GM12878 (cell line): ENCODE results near the gene CCDC87. TPM values are rescaled to one million over a fixed set of nuclear protein-coding genes. Genes with fewer than 3 reads are reported as not detected.

Source experiments
- ATAC-seq: fragments of 200-7000 bp; cut with Tn5 transposase; 3 replicates; pipeline ENCODE4 v1.9.1; 2020; ENCODE audit warnings: mild to moderate bottlenecking, moderate library complexity
- BruUV-seq: library from RNA; stranded (reverse); fragments of 400-500 nt; replicated peaks from 2 replicates; lab custom pipeline; 2021; lab: Mats Ljungman, UMichigan
- CTCF ChIA-PET: fragments of 300-600 bp; sonication (Branson Sonifier 250); formaldehyde crosslinking; extraction: SDS; loops from one replicate; lab custom pipeline; 2021; ENCODE audit warnings: inconsistent platforms; lab: Yijun Ruan, JAX
- POLR2A ChIA-PET: fragments of 350-600 bp; formaldehyde crosslinking; extraction: SDS; loops from one replicate; lab custom pipeline; 2021; ENCODE audit warnings: inconsistent platforms; lab: Charles Lee
- RAD21 ChIA-PET: fragments of 300-600 bp; sonication (Branson Sonifier 250); formaldehyde crosslinking; loops from one replicate; lab custom pipeline; 2023; ENCODE audit warnings: antibody characterized with exemption; ENCODE audit not compliant: unreplicated experiment; lab: Charles Lee
- SMC1A ChIA-PET: fragments of 300-600 bp; sonication (Branson Sonifier 250); formaldehyde crosslinking; loops from one replicate; lab custom pipeline; 2023; ENCODE audit not compliant: unreplicated experiment, uncharacterized antibody; lab: Charles Lee
- DNase-seq: peaks from one replicate; pipeline ENCODE4 v3.0.0-alpha.2; 2011; ENCODE audit warnings: low read depth, low spot score
- FAIRE-seq: peaks from 3 replicates; lab custom pipeline; 2011; peaks lifted over from hg19 to GRCh38; lab: Jason Lieb, UNC
- H2AFZ ChIP-seq: 2 replicates; pipeline ENCODE4 v1.6.0; 2011; ENCODE audit warnings: low read depth, low read length, control low read depth; ENCODE audit not compliant: control insufficient read depth
- H3K27ac ChIP-seq: 2 replicates; pipeline ENCODE4 v1.5.1; 2011; ENCODE audit warnings: control low read depth; ENCODE audit not compliant: control insufficient read depth, insufficient read depth
- H3K27me3 ChIP-seq, 2 experiments: replicated peaks in 1 of 2; 2 replicates each; pipeline versions ENCODE4 v1.6.0 to v1.6.1; 2011; ENCODE audit warnings: low read length in 1 of 2; ENCODE audit not compliant: control insufficient read depth in 2 of 2, insufficient read depth in 2 of 2
- H3K36me3 ChIP-seq, 2 experiments: 2 replicates each; pipeline ENCODE4 v1.5.1; 2011; ENCODE audit warnings: low read length in 1 of 2; ENCODE audit not compliant: control insufficient read depth in 2 of 2, insufficient read depth in 2 of 2
- H3K4me1 ChIP-seq: 2 replicates; pipeline ENCODE4 v1.6.1; 2011; ENCODE audit warnings: mild to moderate bottlenecking, low read length, moderate library complexity, mixed read lengths; ENCODE audit not compliant: control insufficient read depth, insufficient read depth
- H3K4me2 ChIP-seq: 2 replicates; pipeline ENCODE4 v1.6.0; 2011; ENCODE audit warnings: control low read depth; ENCODE audit not compliant: control insufficient read depth, insufficient read depth
- H3K4me3 ChIP-seq: fragments of 200-600 bp; sonication (generic); 2 replicates; pipeline ENCODE4 v1.5.1; 2016
- H3K79me2 ChIP-seq: 2 replicates; pipeline ENCODE4 v1.6.0; 2011; ENCODE audit warnings: low read length; ENCODE audit not compliant: control insufficient read depth, insufficient read depth
- H3K9ac ChIP-seq: 2 replicates; pipeline ENCODE4 v1.8.0; 2011; ENCODE audit warnings: low read length, control low read depth, mixed read lengths; ENCODE audit not compliant: control insufficient read depth, insufficient read depth
- H3K9me3 ChIP-seq: replicated peaks from 3 replicates; pipeline ENCODE4 v1.5.1; 2011; ENCODE audit warnings: mild to moderate bottlenecking, low read length; ENCODE audit not compliant: control insufficient read depth, insufficient read depth
- H4K20me1 ChIP-seq: 2 replicates; pipeline ENCODE4 v1.6.0; 2011; ENCODE audit not compliant: control insufficient read depth, insufficient read depth
- BCL11A ChIP-seq: IDR thresholded peaks from 2 replicates; pipeline ENCODE4 v1.6.1; 2011; ENCODE audit warnings: low read depth, low read length
- BHLHE40 ChIP-seq, 2 experiments: fragments of 450-650 bp in 1 of 2; IDR thresholded peaks; 2 replicates each; pipeline ENCODE4 v1.6.1; 2011 to 2017; ENCODE audit warnings: low read depth in 2 of 2, borderline replicate concordance in 1 of 2, improper control_type of control experiment in 1 of 2, low read length in 1 of 2, mild to moderate bottlenecking in 1 of 2
- IKZF1 ChIP-seq: fragments of 450-650 bp; conservative IDR thresholded peaks from 2 replicates; pipeline ENCODE4 v1.6.1; 2017; ENCODE audit warnings: antibody characterized with exemption, mild to moderate bottlenecking
- MYC ChIP-seq: IDR thresholded peaks from 2 replicates; pipeline ENCODE4 v1.6.1; 2011; ENCODE audit warnings: mild to moderate bottlenecking, low read length, moderate library complexity, inconsistent platforms; ENCODE audit not compliant: insufficient read depth, insufficient replicate concordance, insufficient read length, severe bottlenecking
- RFX5 ChIP-seq: IDR thresholded peaks from 2 replicates; pipeline ENCODE4 v1.6.1; 2011; ENCODE audit warnings: low read depth, low read length, improper control_type of control experiment
- WGBS: methylation state at CpG from one replicate; pipeline ENCODE4 v1.1.6; 2016; ENCODE audit warnings: low lambda C conversion rate; ENCODE audit not compliant: insufficient replicate concordance, insufficient coverage; ENCODE audit errors: missing lambda C conversion rate; 5-methylcytosine and 5-hydroxymethylcytosine counted together
- in situ Hi-C: fragments of 300-500 bp; cut with MboI; formaldehyde crosslinking; loops from 9 replicates; pipeline ENCODE4 v1.14.3; 2018; ENCODE audit warnings: mixed read lengths
- intact Hi-C: fragments of 100-400 bp; cut with micrococcal nuclease; formaldehyde crosslinking; loops from one replicate; pipeline ENCODE4 v1.14.2; 2022; ENCODE audit not compliant: unreplicated experiment
- polyA plus RNA-seq, 11 experiments: library from polyadenylated mRNA; depleted of rRNA in 4 of 11; unstranded in 6 of 11; stranded (reverse) in 5 of 11; fragments of >200 nt; fragmentation: Nextera tagmentation in 4 of 11; fragmentation: Illumina TruSeq in 1 of 11; extraction: Ambion mirVana in 4 of 11; extraction: Trizol in 1 of 11; gene quantifications; 1 replicate in 1 of 11; 2 replicates in 10 of 11; pipeline versions ENCODE4 v1.2.1 to v1.2.3, GENCODE V29; 2011 to 2016; ENCODE audit warnings: inconsistent platforms in 2 of 11, missing spikeins in 2 of 11, low read depth in 1 of 11
- total RNA-seq, 4 experiments: library from RNA; depleted of rRNA in 3 of 4; stranded (reverse); fragments of >200 nt in 3 of 4; fragmentation: Illumina TruSeq in 1 of 4; extraction: Trizol in 1 of 4; gene quantifications; 2 replicates each; pipeline versions ENCODE4 v1.2.1 to v1.2.3, GENCODE V29; 2013 to 2021
- TF ChIP-seq, protein P1 (sequence below): IDR thresholded peaks from 2 replicates; pipeline ENCODE4 v1.6.1; 2011; ENCODE audit warnings: mild to moderate bottlenecking, low read depth, low read length, moderate library complexity; ENCODE audit not compliant: insufficient replicate concordance
- TF ChIP-seq, protein P2 (sequence below): fragments of 450-650 bp; IDR thresholded peaks from 2 replicates; pipeline ENCODE4 v1.6.1; 2017; ENCODE audit warnings: mild to moderate bottlenecking, moderate library complexity

Gene CCDC87
- total and polyA plus RNA-seq, 10 of the 15 experiments (the other 5 are each of a cell fraction or from before 2014, with no cell fraction given) = 0.02 to 0.17 (median 0.09) TPM; not detected in 3

DNA sequence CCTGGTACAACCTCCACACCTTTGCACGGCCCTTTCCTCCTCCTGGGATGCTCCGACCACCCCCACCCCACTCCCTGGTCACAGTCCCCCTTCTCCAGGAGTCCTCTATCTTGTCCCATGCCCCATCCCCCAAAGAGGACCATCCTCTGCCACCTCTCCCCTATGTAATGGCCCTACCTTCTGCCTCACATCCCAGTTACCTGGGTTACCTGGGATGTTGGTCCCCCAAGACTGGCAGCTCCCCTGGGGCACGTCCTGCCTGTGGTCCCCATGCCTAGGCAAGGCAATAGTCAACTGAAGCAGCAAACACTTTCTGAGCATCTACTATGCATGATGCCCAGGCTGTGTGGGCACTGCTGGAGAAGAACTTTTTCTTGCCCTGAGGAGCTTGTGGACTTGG is 37.4 kb downstream of the CCDC87 start:
- Histone ChIP-seq H3K4me2 (no peak overlapping the region), H3K9ac (no peak overlapping the region), H3K27ac (no peak overlapping the region), H3K9me3 (no peaks in the 10 kb centered on the region), H2AFZ (no peak overlapping the region), H3K4me3 (no peak overlapping the region), H3K4me1 (no peaks in the 10 kb centered on the region), H3K79me2 (no peaks in the 10 kb centered on the region), H3K27me3 (no peaks in the 10 kb centered on the region), H4K20me1 (no peaks in the 10 kb centered on the region), H3K36me3 (no peaks in the 10 kb centered on the region)
- ChIA-PET CTCF (no interaction called here), SMC1A (no interaction called here), POLR2A (no interaction called here), RAD21 (no interaction called here)
- FAIRE-seq (no peak), DNase-seq (no peak), ATAC-seq (no peak)
- TF ChIP-seq BCL11A = no peak
- TF ChIP-seq MYC = no peak
- TF ChIP-seq, protein P1, sequence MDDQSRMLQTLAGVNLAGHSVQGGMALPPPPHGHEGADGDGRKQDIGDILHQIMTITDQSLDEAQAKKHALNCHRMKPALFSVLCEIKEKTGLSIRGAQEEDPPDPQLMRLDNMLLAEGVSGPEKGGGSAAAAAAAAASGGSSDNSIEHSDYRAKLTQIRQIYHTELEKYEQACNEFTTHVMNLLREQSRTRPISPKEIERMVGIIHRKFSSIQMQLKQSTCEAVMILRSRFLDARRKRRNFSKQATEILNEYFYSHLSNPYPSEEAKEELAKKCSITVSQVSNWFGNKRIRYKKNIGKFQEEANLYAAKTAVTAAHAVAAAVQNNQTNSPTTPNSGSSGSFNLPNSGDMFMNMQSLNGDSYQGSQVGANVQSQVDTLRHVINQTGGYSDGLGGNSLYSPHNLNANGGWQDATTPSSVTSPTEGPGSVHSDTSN = no peak
- TF ChIP-seq IKZF1 = no peak
- WGBS = 0% methylated on average over 3 of the region's 3 CpGs
- no TSS peak for BruUV-seq
- intact Hi-C loops (no loop called here), in situ Hi-C loops (no loop called here)

DNA sequence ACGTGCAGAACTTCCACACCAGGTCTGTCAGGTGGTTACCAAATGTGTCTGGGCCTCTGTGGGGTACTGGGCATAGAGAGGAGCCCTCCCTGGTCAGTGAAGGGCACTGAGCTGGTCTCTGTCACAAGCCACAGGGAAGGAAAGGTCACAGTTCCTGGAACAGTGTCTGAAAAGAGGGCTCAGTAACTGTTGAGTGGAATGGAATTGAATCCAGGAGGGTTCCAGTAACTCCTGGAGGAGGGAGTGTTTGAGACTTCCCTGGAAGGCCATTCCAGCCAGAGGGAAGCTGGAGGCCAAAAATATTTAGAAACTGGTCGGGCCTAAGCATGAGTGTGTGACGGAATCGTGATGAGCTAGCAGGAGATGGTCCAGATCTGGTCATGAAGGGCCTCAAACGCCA is 38.3 kb downstream of the CCDC87 start:
- Histone ChIP-seq H3K27me3 (no peaks in the 10 kb centered on the region), H3K79me2 (no peaks in the 10 kb centered on the region), H3K9me3 (no peaks in the 10 kb centered on the region), H3K4me2 (no peak overlapping the region), H4K20me1 (no peaks in the 10 kb centered on the region), H3K36me3 (no peaks in the 10 kb centered on the region), H2AFZ (no peak overlapping the region), H3K9ac (no peak overlapping the region), H3K4me3 (no peak overlapping the region), H3K27ac (no peak overlapping the region), H3K4me1 (no peaks in the 10 kb centered on the region)
- ATAC-seq (no peak), DNase-seq (no peak), FAIRE-seq (no peak)
- in situ Hi-C loops = no loop called here
- no TSS peak for BruUV-seq
- CTCF ChIA-PET = interaction anchor here (0.9 kb wide), 1 partner anchor 25 kb away, joined by 4 read pairs; no protein-coding TSS in a partner anchor
- 23% methylated on average over 5 of the region's 5 CpGs for WGBS
- intact Hi-C loops = no loop called here
- RAD21 ChIA-PET = no interaction called here
- SMC1A ChIA-PET = no interaction called here
- POLR2A ChIA-PET = no interaction called here
- TF ChIP-seq, protein P2, sequence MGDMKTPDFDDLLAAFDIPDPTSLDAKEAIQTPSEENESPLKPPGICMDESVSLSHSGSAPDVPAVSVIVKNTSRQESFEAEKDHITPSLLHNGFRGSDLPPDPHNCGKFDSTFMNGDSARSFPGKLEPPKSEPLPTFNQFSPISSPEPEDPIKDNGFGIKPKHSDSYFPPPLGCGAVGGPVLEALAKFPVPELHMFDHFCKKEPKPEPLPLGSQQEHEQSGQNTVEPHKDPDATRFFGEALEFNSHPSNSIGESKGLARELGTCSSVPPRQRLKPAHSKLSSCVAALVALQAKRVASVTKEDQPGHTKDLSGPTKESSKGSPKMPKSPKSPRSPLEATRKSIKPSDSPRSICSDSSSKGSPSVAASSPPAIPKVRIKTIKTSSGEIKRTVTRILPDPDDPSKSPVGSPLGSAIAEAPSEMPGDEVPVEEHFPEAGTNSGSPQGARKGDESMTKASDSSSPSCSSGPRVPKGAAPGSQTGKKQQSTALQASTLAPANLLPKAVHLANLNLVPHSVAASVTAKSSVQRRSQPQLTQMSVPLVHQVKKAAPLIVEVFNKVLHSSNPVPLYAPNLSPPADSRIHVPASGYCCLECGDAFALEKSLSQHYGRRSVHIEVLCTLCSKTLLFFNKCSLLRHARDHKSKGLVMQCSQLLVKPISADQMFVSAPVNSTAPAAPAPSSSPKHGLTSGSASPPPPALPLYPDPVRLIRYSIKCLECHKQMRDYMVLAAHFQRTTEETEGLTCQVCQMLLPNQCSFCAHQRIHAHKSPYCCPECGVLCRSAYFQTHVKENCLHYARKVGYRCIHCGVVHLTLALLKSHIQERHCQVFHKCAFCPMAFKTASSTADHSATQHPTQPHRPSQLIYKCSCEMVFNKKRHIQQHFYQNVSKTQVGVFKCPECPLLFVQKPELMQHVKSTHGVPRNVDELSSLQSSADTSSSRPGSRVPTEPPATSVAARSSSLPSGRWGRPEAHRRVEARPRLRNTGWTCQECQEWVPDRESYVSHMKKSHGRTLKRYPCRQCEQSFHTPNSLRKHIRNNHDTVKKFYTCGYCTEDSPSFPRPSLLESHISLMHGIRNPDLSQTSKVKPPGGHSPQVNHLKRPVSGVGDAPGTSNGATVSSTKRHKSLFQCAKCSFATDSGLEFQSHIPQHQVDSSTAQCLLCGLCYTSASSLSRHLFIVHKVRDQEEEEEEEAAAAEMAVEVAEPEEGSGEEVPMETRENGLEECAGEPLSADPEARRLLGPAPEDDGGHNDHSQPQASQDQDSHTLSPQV = no peak
- TF ChIP-seq RFX5 = no peak
- TF ChIP-seq BHLHE40 (IDR thresholded peaks at IDR 0.05; ENCODE audit: borderline replicate concordance in 1 of 2, low read depth in 2 of 2, low read length in 1 of 2) = no peak
